HG03558 (cell line): ENCODE data around the gene POP4.

ENCODE experiments used
- ATAC-seq: cut with Tn5 transposase; IDR thresholded peaks from one replicate; pipeline ENCODE4 v1.9.1; 2021; ENCODE audit warnings: moderate number of reproducible peaks; ENCODE audit not compliant: unreplicated experiment; ENCODE audit errors: extremely low read depth

The POP4 gene

DNA sequence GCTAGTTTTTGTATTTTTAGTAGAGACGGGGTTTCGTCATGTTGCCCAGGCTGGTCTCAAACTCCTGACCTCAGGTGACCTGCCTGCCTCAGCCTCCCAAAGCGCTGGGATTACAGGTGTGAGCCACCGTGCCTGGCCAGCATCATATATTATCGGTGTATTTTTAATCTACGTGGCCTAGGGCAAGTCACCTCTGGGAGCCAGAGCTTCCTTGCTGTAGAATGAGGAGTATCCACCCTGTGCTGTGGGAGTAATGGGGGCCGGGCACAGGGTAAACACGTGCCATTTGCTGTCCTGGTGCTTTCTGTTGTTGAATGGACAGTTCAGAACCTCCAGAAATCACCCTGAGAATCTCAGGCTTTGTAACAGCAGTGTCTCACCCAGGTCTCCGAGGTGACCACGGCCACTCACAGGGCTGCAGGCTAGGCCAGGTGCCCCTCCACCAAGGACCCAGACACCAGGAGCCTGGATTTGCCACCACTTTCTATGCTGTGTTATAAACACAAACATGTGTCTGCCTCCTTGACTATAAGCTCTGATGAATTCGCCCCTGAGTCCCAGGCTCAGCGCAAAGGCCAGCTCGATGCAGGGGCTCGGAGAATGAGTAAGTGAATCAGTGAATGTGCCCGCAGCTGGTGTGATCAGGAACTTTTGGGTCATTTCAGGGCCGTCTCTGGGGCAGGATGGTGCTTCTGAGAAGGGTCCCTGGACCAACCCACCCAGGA, 22.7 kb downstream of the POP4 start:
- no peak for ATAC-seq

DNA sequence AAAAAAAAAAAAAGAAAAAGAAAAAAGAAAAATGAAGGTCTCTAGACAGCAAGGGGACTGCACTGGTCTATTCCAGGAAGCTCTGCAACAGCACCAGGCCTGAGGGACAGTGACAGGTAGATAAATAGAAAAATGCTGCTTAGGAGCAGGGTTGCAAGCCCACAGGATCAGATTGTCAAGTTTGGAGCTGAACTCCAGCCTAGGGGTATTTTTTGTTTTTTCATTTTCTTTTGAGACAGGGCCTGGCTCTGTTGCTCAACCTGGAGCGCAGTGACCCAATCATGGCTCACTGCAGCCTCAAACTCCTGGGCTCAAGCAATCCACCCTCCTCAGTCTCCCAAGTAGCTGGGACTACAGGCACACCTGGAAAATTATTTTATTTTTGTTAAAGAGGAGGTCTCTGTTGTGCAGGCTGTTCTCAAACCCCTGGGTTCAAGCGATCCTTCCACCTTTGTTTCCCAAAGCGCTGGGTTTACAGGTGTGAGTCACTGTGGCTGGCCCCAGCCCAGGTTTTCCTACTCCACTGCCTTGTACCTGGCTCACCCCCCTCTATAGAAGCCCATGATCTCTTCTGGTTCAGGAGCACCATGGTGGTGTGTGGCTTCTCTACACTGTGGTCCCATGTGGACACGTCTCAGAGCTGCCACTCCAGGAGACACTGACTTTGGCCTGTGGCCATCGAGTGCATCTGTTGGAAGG, 23.9 kb downstream of the POP4 start:
- ATAC-seq: no peak

DNA sequence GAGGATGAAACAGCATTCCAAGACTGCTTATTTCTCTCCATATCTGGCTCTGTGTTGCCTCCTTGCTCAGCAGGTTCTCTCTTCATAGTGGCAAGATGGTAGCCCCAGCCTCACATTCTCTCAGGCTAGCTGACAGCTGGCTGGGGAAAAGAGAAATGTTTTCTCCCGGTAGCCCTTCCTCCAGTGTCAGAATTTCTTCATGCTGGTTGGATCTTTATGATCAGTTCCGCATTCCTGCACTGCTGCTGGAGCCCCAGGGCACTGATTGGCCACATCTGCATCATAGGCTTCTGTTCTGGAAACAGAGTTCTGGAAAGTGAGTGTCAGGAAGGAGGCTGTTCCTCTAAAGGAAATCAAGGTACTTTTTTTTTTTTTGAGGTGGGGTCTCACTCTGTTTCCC, 24.6 kb downstream of the POP4 start:
- ATAC-seq: no peak

DNA sequence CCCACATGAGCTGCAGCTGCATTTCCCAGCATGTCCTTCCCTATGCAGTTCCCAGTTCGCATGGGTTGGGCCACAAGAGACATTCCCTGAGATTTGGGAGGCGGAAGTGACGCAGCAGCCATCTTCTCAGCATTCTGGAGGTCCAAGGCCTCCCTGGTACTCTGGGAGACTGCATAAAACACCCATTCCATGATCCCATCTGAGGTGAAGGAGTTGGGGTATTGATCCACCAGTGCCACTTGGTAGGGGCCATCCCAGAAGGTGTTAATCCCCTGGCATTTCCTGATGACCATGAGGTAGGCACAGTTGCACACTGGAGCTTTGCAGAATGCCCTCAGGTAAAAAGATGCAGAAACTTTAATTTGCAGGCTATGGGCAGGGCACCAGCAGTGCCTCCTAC, 25.4 kb downstream of the POP4 start:
- no peak for ATAC-seq

DNA sequence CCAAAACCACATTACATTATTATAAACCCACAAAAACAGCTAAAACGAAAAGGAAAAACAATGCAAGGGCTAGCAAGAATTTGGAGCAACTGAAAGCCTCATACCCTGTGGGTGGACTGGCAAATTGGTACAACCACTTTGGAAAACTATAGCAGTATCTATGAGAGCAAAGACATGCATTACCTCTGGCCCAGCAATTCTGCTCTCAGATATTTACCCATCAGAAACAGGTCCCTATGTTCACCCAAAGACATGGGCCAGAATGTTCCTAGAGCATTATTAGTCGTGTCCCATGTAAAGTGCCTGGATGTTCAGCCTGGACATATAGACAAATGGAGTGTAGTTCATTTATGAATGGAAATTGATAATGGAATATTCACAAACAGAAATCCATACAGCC, 27.9 kb downstream of the POP4 start:
- ATAC-seq: no peak

DNA sequence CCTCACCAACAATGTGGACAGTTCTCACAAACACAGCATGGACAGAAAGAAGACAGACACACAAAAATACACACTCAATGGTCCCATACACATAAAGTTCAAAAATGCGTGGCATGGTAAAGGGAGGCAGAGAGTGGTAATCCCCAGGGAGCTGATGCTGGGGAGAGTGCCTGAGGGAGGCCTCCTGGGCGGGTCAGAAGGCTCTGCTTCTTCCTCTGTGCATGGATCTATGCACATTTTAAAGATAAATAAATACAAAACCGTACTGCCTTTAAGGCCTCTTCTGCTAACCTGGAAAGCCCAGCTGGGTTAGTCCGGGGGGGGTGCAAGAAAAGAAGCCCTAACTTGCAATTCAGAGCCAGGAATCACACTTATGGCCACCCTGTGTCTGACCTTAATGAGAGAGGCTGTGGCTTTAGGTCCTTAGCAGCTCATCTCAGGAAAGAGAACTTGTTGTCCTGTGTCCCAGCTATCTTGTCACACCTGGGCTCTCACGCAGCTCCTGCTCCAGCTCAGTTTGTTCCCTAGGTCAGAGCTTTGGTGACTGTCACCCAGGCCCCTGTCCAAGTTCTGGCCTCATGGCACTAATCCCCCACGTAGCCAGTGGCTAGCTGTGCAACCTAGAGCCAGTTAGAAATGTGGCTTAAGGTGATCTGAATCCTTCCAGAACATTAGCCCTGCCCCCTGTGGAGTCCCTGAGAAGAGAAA, 28.5 kb downstream of the POP4 start:
- ATAC-seq: no peak

DNA sequence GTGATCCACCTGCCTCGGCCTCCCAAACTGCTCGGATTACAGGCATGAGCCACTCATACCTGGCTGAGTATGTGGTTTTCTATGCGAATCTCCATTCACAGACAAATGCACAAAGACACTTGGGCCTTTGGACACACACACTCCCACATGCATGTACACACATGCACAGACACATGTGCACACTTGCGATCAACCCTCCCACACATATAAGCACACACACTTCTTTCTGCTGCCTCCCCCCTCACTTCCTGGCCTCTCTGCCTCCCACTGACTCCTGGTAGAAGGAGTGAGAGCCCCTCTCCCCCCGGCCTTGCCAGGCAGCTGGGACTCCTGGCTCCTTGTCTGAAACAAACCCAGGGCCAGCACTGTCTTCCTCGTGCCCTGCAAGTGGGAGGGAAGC, 29.9 kb downstream of the POP4 start:
- ATAC-seq: no peak

DNA sequence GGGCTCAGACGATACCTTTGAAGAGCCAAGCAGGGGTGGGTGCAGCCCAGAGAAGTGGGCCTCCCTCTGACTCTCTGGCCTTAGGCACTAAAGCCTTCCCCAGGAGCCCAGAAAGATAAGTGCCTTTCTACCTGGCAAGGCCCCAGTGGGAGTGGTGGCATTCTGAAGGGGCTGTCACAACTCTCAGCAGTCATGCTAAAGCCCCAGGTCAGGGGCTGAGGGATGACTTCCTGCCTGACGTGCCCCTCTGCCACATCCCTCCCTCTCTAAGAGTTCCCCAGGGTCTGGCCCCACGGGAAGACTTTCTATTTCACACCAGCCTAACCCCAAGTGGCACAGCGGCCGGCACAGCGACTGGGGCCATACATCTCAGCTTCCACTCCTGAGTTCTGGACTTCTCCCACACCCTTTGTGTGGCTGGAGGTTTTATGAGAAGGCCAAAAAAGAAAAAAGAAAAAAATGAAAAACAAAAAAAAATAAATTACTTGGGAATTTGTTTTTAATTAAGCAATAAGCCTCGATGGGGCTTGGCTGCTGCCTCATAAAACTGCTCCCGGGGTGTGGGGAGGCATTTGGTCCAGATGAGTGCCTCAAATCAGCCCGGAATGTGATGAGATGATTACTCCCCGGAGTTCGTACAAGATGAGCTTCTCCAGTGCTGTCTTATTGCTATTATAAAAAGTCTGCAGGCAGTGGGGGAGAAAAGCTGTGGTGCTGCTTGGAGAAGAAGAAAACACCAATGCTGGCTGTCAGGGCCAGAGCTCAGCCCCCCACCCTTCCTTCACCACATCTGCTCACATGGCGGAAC, 30.7 kb downstream of the POP4 start:
- ATAC-seq: no peak

DNA sequence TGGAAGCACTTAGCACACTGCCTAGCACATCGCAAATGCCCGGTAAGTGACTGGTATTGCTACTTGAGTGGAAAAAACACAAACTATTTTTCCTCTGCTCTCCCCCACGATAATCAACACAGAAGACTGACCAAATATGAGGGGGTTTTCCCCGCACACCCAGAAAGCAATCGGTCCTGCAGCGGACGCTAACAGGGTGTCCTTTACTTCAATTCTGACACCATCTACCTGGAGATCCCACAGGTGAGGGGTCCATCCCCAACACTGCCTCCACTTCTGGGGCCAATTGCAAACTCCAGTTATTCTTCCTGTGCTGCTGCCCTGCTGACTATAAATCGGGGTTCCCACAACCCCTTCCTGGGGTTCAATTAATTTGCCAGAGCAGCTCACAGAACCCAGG, 33.0 kb downstream of the POP4 start:
- ATAC-seq: no peak

DNA sequence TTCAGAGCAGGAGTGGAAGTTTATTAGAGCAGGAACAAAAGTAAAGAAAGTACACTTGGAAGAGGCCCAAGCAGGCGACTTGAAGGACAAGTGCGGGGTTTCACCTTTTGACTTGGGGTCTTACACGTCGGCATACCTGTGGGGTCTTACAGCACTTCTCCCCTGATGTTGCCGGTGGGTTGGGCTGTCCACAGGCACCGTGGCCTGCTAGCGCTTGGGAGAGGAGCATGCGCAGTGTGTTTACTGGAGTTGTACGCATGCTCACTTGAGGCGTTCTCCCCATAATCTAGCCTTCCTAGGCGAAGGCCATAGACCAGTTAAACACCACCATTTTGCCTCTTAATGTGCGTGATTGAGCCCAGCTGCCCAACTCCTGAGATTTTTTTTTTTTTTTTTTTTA, 34.1 kb downstream of the POP4 start:
- ATAC-seq: no peak

DNA sequence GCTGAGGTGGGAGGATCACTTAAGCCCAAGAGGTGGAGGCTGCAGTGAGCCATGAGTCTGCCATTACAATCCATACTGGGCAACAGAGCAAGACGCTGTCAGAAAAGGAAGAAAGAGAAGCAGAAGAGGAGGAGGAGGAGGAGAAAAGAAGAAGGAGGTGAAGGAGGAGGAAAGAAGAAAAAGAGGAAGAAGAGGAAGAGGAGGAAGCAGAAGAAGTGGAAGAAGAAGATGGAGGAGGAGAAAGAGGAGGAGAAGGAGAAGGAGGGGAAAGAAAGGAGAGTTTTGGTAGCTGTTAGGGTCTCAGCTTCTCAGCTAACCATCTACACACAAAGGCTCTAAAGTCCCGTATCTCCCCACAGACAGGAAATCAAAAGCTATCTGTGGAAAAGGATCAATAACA, 35.5 kb downstream of the POP4 start:
- no peak for ATAC-seq

DNA sequence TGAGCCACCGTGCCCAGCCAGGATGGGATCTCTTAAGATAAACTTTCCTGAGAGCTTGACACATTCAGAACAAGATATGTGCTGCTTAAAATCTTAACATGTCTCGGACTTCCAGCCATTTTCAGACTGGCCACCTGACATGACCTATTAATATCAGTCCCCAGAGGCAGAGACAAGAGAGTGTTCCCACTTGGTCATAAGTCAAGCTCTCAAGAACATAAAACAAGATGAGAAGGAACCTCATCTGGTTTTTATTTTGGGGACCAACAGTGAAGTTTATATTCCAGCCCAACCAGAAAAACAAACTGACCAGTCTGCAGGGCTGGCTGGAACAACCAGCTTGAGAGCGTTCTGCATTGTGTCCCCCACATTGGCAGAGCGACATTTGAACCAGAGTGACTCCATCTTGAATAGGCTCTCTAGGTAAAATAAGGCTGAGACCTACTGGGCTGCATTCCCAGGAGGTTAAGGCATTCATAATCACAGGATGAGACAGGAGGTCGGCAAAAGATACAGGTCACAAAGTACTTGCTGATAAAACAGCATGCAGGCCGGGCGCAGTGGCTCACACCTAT, 37.4 kb downstream of the POP4 start:
- ATAC-seq: no peak

DNA sequence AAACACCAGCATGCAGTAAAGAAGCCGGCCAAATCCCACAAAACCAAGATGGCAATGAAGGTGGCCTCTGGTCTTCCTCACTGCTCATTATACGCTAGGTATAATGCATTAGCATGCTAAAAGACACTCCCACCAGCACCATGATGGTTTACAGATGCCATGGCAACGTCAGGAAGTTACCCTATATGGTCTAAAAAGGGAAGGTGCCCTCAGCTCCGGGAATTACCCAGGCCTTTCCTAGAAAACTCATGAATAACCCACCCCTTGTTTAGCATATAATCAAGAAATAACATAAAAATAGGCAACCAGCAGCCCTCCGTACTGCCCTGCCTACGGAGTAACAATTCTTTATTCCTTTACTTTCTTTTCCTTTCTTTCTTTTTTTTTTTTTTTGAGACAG, 38.1 kb downstream of the POP4 start:
- ATAC-seq: no peak

DNA sequence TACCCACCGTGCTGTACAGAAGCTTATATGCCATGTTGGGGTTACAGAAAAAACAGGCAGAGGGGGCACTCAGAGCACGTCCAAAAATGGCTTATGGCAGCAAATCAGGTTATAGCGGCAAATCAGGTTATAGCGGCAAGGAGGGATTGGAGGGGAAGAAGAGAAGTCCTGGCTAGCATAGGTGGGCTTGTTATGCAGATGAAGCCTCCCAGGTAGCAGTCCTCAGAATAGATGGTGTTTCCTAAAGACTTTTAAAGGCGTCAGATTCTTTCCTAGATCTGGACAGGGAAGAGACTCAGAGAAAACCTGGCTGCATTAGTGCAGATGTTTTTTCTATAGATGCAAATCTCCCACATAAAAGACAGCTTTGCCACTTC, 39.4 kb downstream of the POP4 start:
- no peak for ATAC-seq

DNA sequence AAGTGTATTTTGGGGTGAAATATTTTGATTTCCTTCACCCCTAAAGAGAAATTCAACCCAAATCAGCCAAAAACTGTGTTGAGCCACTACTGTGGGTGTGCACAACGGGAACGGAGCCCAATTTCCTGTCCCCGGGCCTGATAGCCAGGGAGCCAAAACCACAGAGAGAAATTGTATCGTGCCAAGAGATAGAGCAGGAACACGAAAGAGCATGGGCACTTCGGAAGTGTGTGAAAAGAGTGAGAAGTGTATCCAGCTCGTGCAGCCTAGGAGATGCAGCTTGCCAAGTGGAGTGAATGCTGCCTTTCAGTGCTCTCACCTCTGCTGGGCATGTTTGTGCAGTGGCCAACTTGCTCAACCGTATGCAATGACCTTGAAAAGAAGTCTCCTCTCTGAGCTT, 39.8 kb downstream of the POP4 start:
- ATAC-seq: no peak

DNA sequence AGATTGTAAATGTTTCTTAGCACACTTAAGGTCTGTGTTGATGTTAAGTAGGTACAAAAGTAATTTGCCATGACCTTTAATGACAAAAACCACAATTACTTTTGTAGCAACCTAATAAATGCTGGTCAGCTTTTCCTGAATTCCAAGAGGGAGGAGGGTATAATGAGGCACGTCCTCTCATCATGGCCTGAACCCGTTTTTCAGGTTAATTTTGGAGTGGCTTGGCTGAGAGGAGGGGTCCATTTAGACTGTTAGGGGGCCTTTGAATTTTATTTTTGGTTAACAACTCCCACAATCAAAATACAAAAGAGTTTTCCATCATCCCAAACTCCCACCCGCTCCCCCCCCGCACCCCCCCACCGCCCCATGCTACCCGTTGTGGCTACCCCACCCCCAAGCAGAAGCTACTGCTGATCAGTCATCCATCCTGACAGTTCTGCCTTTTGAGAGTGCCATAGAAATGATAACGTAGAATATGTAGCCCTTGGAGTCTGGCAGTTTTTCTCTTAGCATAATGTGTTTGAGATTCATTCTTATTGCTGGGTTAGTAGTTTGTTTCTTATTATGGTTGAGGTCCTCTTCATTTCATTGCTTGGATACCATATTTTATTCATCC, 44.8 kb downstream of the POP4 start:
- no peak for ATAC-seq

DNA sequence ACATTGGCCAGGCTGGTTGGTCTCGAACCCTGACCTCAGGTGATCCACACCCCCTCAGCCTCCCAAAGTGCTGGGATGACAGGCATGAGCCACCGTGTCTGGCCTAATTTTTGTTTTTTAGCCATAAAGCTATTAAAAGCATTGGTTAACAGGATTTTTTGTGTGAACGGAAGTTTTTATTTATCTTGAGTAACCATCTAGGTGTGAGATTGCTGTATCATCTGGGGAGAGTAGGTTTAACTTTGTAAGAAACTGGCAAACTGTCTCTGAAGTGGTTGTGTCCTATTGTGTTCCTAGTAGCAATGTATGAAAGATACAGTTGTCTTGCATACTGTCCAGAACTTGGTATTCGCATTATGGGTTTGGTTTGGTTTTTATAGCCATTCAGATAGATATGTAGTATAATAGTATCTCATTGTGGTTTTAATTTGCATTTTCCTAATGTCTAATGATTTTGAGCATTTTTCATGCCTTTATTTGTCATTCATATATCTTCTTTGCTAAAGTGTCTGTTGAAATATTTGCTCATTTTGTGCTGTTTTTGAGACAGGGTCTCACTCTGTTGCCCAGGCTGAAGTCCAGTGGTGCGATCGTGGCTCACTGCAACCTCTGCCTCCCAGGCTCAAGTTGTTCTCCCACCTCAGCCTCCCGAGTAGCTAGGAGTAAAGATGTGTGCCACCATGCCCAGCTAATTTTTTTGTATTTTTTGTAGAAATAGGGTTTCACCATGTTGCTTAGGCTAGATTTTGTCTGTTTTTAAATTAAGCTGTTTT, 45.7 kb downstream of the POP4 start:
- no peak for ATAC-seq

DNA sequence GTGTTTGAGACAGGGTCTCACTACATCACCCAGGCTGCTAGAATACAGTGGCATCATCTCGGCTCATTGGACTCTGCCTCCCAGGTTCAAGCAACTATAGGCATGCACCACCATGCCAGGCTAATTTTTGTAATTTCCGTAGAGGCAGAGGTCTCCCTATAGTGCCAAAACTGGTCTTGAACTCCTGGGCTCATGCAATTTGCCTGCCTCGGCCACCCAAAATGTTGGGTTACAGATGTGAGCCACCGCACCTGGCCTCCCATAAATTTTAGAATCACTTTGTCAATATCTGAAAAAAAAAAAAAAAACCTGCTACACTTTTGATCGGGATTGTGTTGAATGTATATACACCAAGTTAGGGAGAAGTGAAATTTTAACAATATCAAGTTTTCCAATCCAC, 47.3 kb downstream of the POP4 start:
- ATAC-seq: no peak

DNA sequence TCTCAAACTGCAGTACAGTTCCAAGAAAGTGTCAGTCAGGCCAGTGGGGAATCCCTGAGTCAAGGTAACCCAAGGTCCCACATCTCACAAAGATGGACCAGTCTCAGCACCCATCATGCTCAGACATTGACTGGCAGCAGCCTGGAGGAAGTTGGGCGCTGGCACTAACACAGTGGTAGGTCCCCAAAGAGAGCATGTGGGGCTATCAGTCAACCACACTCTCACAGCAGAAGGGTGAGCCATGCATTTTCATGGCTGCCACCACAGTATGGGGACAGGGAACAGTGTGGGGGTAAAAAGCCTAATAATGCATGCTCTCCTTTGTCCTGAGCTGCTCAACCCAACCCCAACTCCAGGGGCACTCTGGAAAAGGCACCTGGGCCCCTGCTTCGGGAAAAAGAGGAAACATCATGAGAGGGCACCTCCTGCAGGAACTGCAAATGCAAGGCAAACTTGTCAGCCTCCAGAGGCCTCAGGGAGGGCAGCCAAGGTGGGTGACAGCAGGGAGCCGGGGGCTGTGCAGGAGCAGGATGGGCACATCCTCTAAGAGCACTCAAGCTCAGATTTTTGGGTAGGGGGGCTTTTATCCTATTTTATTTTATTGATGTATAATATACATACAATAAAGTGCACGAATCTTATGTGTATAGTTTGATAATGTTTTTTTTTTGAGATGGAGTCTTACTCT, 49.7 kb downstream of the POP4 start:
- ATAC-seq: no peak
